HEK293 (cell line): ENCODE measurements around the gene MYCN.

Source experiments
- CTCF ChIA-PET: fragments of 350-600 bp; formaldehyde crosslinking; extraction: SDS; loops from one replicate; lab custom pipeline; 2021; ENCODE audit warnings: antibody characterized with exemption; lab: Yijun Ruan, JAX
- POLR2A ChIA-PET: fragments of 300-600 bp; formaldehyde crosslinking; extraction: SDS; loops from one replicate; lab custom pipeline; 2020; ENCODE audit warnings: antibody characterized with exemption, inconsistent platforms; lab: Yijun Ruan, JAX
- H3K27ac ChIP-seq: fragments of 200-500 bp; sonication (Bioruptor generic); 2 replicates; pipeline ENCODE4 v1.5.1; 2014; ENCODE audit warnings: low read depth, low read length, control low read depth, inconsistent platforms; ENCODE audit errors: extremely low read depth
- H3K36me3 ChIP-seq, 2 experiments: fragments of 200-500 bp in 1 of 2; sonication (Bioruptor generic) in 1 of 2; 1 replicate in 1 of 2; 2 replicates in 1 of 2; pipeline ENCODE4 v1.5.1; 2014 to 2017; ENCODE audit warnings: inconsistent platforms in 2 of 2, low read length in 2 of 2; ENCODE audit not compliant: control insufficient read depth in 2 of 2, insufficient read depth in 1 of 2
- H3K4me1 ChIP-seq: fragments of 200-500 bp; sonication (Bioruptor generic); 2 replicates; pipeline ENCODE4 v1.5.1; 2014; ENCODE audit warnings: mild to moderate bottlenecking, low read length, inconsistent platforms; ENCODE audit not compliant: control insufficient read depth, insufficient read depth
- H3K4me3 ChIP-seq: 2 replicates; pipeline ENCODE4 v1.5.1; 2011; ENCODE audit warnings: low read depth, mild to moderate bottlenecking, control low read depth, low read length, moderate library complexity
- H3K9me3 ChIP-seq: fragments of 200-500 bp; sonication (Bioruptor generic); 2 replicates; pipeline ENCODE4 v1.5.1; 2014; ENCODE audit warnings: low read depth, low read length, inconsistent platforms; ENCODE audit not compliant: control insufficient read depth, insufficient read depth
- ATF2 ChIP-seq: fragments of 450-650 bp; formaldehyde crosslinking; IDR thresholded peaks from 2 replicates; pipeline ENCODE4 v1.5.1; 2016; ENCODE audit warnings: missing biosample characterization, missing genetic modification characterization, low read depth
- KLF1 ChIP-seq: fragments of 450-650 bp; formaldehyde crosslinking; IDR thresholded peaks from 2 replicates; pipeline ENCODE4 v1.5.1; 2016; ENCODE audit warnings: missing biosample characterization, missing genetic modification characterization
- KLF9 ChIP-seq: fragments of 450-650 bp; formaldehyde crosslinking; IDR thresholded peaks from 2 replicates; pipeline ENCODE4 v1.5.1; 2016; ENCODE audit warnings: missing biosample characterization, missing genetic modification characterization, low read depth
- OVOL3 ChIP-seq: fragments of 450-650 bp; formaldehyde crosslinking; IDR thresholded peaks from 2 replicates; pipeline ENCODE4 v1.5.1; 2016; ENCODE audit warnings: missing biosample characterization, missing genetic modification characterization
- PATZ1 ChIP-seq: fragments of 450-650 bp; formaldehyde crosslinking; IDR thresholded peaks from 2 replicates; pipeline ENCODE4 v1.5.1; 2016; ENCODE audit warnings: missing biosample characterization, missing genetic modification characterization
- PRDM4 ChIP-seq: fragments of 450-650 bp; formaldehyde crosslinking; IDR thresholded peaks from 2 replicates; pipeline ENCODE4 v1.5.1; 2017; ENCODE audit warnings: missing biosample characterization, missing genetic modification characterization
- RBAK ChIP-seq: fragments of 450-650 bp; formaldehyde crosslinking; IDR thresholded peaks from 2 replicates; pipeline ENCODE4 v1.5.1; 2016; ENCODE audit warnings: missing biosample characterization, missing genetic modification characterization
- SCRT1 ChIP-seq: fragments of 450-650 bp; formaldehyde crosslinking; IDR thresholded peaks from 2 replicates; pipeline ENCODE4 v1.5.1; 2016; ENCODE audit warnings: missing biosample characterization, missing genetic modification characterization, borderline replicate concordance
- SP2 ChIP-seq: fragments of 450-650 bp; formaldehyde crosslinking; IDR thresholded peaks from 2 replicates; pipeline ENCODE4 v1.5.1; 2016; ENCODE audit warnings: missing biosample characterization, missing genetic modification characterization
- ZBTB17 ChIP-seq: fragments of 450-650 bp; formaldehyde crosslinking; IDR thresholded peaks from 2 replicates; pipeline ENCODE4 v1.5.1; 2016; ENCODE audit warnings: missing biosample characterization, missing genetic modification characterization
- ZBTB48 ChIP-seq: fragments of 450-650 bp; formaldehyde crosslinking; IDR thresholded peaks from 2 replicates; pipeline ENCODE4 v1.5.1; 2016; ENCODE audit warnings: missing biosample characterization, missing genetic modification characterization
- ZFHX2 ChIP-seq: fragments of 450-650 bp; formaldehyde crosslinking; conservative IDR thresholded peaks from 2 replicates; pipeline ENCODE4 v1.5.1; 2016; ENCODE audit warnings: missing biosample characterization, missing genetic modification characterization
- ZNF112 ChIP-seq: fragments of 450-650 bp; formaldehyde crosslinking; IDR thresholded peaks from 2 replicates; pipeline ENCODE4 v1.5.0; 2017; ENCODE audit warnings: missing biosample characterization, missing genetic modification characterization
- ZNF121 ChIP-seq: fragments of 450-650 bp; formaldehyde crosslinking; IDR thresholded peaks from 2 replicates; pipeline ENCODE4 v1.5.1; 2016; ENCODE audit warnings: missing biosample characterization, missing genetic modification characterization
- ZNF157 ChIP-seq: fragments of 450-650 bp; formaldehyde crosslinking; IDR thresholded peaks from 2 replicates; pipeline ENCODE4 v1.5.1; 2016; ENCODE audit warnings: missing biosample characterization, missing genetic modification characterization
- ZNF221 ChIP-seq: fragments of 450-650 bp; formaldehyde crosslinking; IDR thresholded peaks from 2 replicates; pipeline ENCODE4 v1.5.1; 2017; ENCODE audit warnings: missing biosample characterization, missing genetic modification characterization, borderline replicate concordance
- ZNF324 ChIP-seq: fragments of 450-650 bp; formaldehyde crosslinking; IDR thresholded peaks from 2 replicates; pipeline ENCODE4 v1.5.1; 2016; ENCODE audit warnings: missing biosample characterization, missing genetic modification characterization
- ZNF335 ChIP-seq: fragments of 450-650 bp; formaldehyde crosslinking; conservative IDR thresholded peaks from 2 replicates; pipeline ENCODE4 v1.5.1; 2016; ENCODE audit warnings: missing biosample characterization, missing genetic modification characterization
- ZNF426 ChIP-seq: fragments of 450-650 bp; formaldehyde crosslinking; IDR thresholded peaks from 2 replicates; pipeline ENCODE4 v1.5.1; 2017; ENCODE audit warnings: missing biosample characterization, missing genetic modification characterization, mild to moderate bottlenecking, inconsistent platforms, moderate library complexity
- ZNF433 ChIP-seq: fragments of 450-650 bp; formaldehyde crosslinking; IDR thresholded peaks from 2 replicates; pipeline ENCODE4 v1.5.1; 2016; ENCODE audit warnings: missing biosample characterization, missing genetic modification characterization, low read depth
- ZNF473 ChIP-seq: fragments of 450-650 bp; formaldehyde crosslinking; IDR thresholded peaks from 2 replicates; pipeline ENCODE4 v1.5.1; 2017; ENCODE audit warnings: missing biosample characterization, missing genetic modification characterization
- ZNF48 ChIP-seq: fragments of 450-650 bp; formaldehyde crosslinking; IDR thresholded peaks from 2 replicates; pipeline ENCODE4 v1.5.1; 2016; ENCODE audit warnings: missing biosample characterization, missing genetic modification characterization
- ZNF561 ChIP-seq: fragments of 450-650 bp; IDR thresholded peaks from 2 replicates; pipeline ENCODE4 v1.5.1; 2018; ENCODE audit warnings: missing biosample characterization, missing genetic modification characterization, borderline replicate concordance
- ZNF660 ChIP-seq: fragments of 450-650 bp; IDR thresholded peaks from 2 replicates; pipeline ENCODE4 v1.5.1; 2018; ENCODE audit warnings: missing biosample characterization, mild to moderate bottlenecking, missing genetic modification characterization
- ZNF670 ChIP-seq: fragments of 450-650 bp; formaldehyde crosslinking; IDR thresholded peaks from 2 replicates; pipeline ENCODE4 v1.5.1; 2016; ENCODE audit warnings: missing biosample characterization, missing genetic modification characterization, low read depth
- ZNF677 ChIP-seq: fragments of 450-650 bp; IDR thresholded peaks from 2 replicates; pipeline ENCODE4 v1.5.0; 2018; ENCODE audit warnings: missing biosample characterization, mild to moderate bottlenecking, missing genetic modification characterization, moderate library complexity
- ZSCAN4 ChIP-seq: fragments of 450-650 bp; formaldehyde crosslinking; IDR thresholded peaks from 2 replicates; pipeline ENCODE4 v1.5.1; 2017; ENCODE audit warnings: missing biosample characterization, missing genetic modification characterization

The MYCN gene

GRCh38 chr2:15953147-15953630 lies 12.8 kb downstream of the MYCN start (continued):
- no peak for TF ChIP-seq ZNF433 (tag by site-specific recombination)
- no peak for TF ChIP-seq ZBTB17
- TF ChIP-seq ZNF660 = no peak
- no peak for TF ChIP-seq PATZ1 (tag by site-specific recombination)
- TF ChIP-seq ZNF670 (tag by site-specific recombination) = no peak
- no peak for TF ChIP-seq ZNF561 (tag by site-specific recombination)
- TF ChIP-seq ZBTB48 (tag by site-specific recombination) = no peak
- TF ChIP-seq ZNF48 (tag by site-specific recombination) = no peak
- TF ChIP-seq ZNF677 (tag by site-specific recombination) = no peak

GRCh38 chr2:15953891-15954680 lies 13.7 kb downstream of the MYCN start:
- Histone ChIP-seq H3K4me1 (no peaks in the 10 kb centered on the region), H3K9me3 (no peaks in the 10 kb centered on the region), H3K27ac (no peak overlapping the region), H3K36me3 (no peaks in the 10 kb centered on the region), H3K4me3 (no peak overlapping the region)
- POLR2A ChIA-PET = no interaction called here
- CTCF ChIA-PET = interaction anchor here (0.9 kb wide), 1 partner anchor 10 kb away, joined by 3 read pairs; no protein-coding TSS in a partner anchor
- TF ChIP-seq ZFHX2 (tag by site-specific recombination) (no peak), PATZ1 (tag by site-specific recombination) (no peak), SCRT1 (tag by site-specific recombination) (no peak), ZNF221 (tag by site-specific recombination) (no peak), ATF2 (tag by site-specific recombination) (no peak), KLF1 (tag by site-specific recombination) (no peak), ZSCAN4 (tag by site-specific recombination) (no peak), ZNF473 (no peak), ZNF670 (tag by site-specific recombination) (no peak), ZNF335 (no peak), SP2 (tag by site-specific recombination) (no peak), ZNF157 (no peak), KLF9 (tag by site-specific recombination) (no peak), ZNF426 (no peak), OVOL3 (tag by site-specific recombination) (no peak), ZNF324 (tag by site-specific recombination) (no peak), ZNF121 (no peak), RBAK (tag by site-specific recombination) (no peak), ZNF112 (tag by site-specific recombination) (no peak), PRDM4 (no peak)
